ENCODE measurements around the gene SGPL1.

DNA sequence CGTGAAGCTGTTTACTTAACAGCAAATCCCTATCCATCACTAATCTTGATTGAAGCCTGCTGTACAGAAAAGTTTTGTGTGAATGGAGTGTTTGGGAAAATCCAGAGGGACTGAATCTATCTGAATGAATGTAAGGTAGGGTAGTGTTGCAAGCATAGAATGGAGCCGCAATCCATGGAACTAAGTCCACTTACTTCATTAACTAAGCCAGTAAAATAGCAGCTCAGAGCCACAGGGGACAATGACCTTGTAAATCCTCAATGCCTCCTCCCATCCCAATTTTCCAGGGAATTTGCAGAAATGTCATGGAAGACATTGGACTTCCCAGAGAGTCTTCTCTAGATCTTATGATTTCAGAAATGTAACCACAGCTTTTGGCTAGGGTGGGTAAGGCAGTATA is 45.7 kb upstream of the SGPL1 start:
- TF ChIP-seq, protein P1, sequence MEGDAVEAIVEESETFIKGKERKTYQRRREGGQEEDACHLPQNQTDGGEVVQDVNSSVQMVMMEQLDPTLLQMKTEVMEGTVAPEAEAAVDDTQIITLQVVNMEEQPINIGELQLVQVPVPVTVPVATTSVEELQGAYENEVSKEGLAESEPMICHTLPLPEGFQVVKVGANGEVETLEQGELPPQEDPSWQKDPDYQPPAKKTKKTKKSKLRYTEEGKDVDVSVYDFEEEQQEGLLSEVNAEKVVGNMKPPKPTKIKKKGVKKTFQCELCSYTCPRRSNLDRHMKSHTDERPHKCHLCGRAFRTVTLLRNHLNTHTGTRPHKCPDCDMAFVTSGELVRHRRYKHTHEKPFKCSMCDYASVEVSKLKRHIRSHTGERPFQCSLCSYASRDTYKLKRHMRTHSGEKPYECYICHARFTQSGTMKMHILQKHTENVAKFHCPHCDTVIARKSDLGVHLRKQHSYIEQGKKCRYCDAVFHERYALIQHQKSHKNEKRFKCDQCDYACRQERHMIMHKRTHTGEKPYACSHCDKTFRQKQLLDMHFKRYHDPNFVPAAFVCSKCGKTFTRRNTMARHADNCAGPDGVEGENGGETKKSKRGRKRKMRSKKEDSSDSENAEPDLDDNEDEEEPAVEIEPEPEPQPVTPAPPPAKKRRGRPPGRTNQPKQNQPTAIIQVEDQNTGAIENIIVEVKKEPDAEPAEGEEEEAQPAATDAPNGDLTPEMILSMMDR (IDR thresholded peaks at IDR 0.05), result no peak
- no peak for TF ChIP-seq POLR2A (IDR thresholded peaks at IDR 0.05)
